HCT116 (cell line): Measurements from ENCODE around the gene UBAP2.

Experiments
- POLR2A ChIP-seq: IDR thresholded peaks from 2 replicates; pipeline ENCODE4 v1.7.0; 2011; ENCODE audit warnings: borderline replicate concordance; ENCODE audit not compliant: insufficient read depth, insufficient read length; ENCODE audit errors: extremely low read depth
- RAD21 ChIP-seq: IDR thresholded peaks from 2 replicates; pipeline ENCODE4 v1.6.1; 2012; ENCODE audit warnings: low read depth, mild to moderate bottlenecking
- YY1 ChIP-seq: IDR thresholded peaks from 2 replicates; pipeline ENCODE4 v1.6.1; 2011; ENCODE audit warnings: low read length, low read depth, moderate library complexity, mild to moderate bottlenecking; ENCODE audit not compliant: insufficient replicate concordance; ENCODE audit errors: extremely low read depth
- TF ChIP-seq, protein P1 (sequence below), 3 experiments: fragments of 200-600 bp in 1 of 3; sonication (generic) in 1 of 3; IDR thresholded peaks in 2 of 3; conservative IDR thresholded peaks in 1 of 3; 2 replicates each; pipeline ENCODE4 v1.5.1; 2012 to 2017; ENCODE audit warnings: low read depth in 2 of 3, low read length in 2 of 3, antibody characterized with exemption in 1 of 3, borderline replicate concordance in 1 of 3, control low read depth in 1 of 3, mild to moderate bottlenecking in 1 of 3, mixed read lengths in 1 of 3, mixed run types in 1 of 3, moderate library complexity in 1 of 3; ENCODE audit not compliant: insufficient read depth in 1 of 3

DNA sequence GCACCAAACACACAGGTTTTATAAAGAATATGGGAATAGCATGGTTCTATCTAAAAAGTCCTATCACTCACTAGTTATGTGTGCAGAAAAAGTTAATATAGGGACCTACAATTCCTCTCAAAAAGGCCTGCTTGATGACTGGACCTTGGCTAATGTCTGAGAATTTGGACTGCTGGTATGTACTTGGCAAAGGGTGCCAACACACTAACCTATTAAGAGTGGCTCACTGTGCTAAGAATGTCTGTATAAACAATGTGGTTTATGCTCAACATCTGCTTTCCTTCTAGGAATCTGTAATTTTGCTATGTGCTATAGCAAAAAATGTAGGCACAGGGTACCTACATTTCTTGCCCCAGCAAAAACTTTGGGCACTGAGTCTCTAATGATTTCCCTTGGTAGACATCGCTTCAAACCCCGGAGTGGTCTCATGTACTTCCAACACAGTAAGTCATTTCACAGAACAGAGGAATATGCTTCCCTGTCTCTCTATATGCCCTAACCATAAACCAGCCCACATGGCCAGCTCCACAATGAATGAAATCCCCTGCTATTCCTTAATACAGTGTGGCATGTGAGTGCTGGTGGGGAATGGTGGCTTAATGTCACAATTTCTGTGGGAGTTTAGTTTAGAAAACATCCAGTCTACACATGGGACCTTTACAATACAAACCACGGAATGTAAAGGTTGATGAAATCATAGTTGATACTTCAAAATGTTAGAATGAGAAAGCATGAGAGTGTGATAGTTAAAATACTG is 101.7 kb downstream of the UBAP2 start:
- TF ChIP-seq, protein P1, sequence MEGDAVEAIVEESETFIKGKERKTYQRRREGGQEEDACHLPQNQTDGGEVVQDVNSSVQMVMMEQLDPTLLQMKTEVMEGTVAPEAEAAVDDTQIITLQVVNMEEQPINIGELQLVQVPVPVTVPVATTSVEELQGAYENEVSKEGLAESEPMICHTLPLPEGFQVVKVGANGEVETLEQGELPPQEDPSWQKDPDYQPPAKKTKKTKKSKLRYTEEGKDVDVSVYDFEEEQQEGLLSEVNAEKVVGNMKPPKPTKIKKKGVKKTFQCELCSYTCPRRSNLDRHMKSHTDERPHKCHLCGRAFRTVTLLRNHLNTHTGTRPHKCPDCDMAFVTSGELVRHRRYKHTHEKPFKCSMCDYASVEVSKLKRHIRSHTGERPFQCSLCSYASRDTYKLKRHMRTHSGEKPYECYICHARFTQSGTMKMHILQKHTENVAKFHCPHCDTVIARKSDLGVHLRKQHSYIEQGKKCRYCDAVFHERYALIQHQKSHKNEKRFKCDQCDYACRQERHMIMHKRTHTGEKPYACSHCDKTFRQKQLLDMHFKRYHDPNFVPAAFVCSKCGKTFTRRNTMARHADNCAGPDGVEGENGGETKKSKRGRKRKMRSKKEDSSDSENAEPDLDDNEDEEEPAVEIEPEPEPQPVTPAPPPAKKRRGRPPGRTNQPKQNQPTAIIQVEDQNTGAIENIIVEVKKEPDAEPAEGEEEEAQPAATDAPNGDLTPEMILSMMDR (IDR thresholded peaks at IDR 0.05 in 2 of 3, conservative IDR thresholded peaks at IDR 0.05 in 1 of 3; ENCODE audit: borderline replicate concordance in 1 of 3, insufficient read depth in 1 of 3, low read depth in 2 of 3, low read length in 2 of 3), result no peak
- no peak for TF ChIP-seq RAD21
- no peak for TF ChIP-seq POLR2A
- no peak for TF ChIP-seq YY1
